GM20431 (cell line): Measurements from ENCODE around the gene KCTD1.

Source experiments
- in situ Hi-C: fragments of 300-500 bp; cut with MseI, MboI; formaldehyde crosslinking; loops from one replicate; pipeline ENCODE4 v1.15.0; 2020; ENCODE audit warnings: low sequenced_read_pairs; ENCODE audit not compliant: unreplicated experiment

Gene KCTD1

DNA sequence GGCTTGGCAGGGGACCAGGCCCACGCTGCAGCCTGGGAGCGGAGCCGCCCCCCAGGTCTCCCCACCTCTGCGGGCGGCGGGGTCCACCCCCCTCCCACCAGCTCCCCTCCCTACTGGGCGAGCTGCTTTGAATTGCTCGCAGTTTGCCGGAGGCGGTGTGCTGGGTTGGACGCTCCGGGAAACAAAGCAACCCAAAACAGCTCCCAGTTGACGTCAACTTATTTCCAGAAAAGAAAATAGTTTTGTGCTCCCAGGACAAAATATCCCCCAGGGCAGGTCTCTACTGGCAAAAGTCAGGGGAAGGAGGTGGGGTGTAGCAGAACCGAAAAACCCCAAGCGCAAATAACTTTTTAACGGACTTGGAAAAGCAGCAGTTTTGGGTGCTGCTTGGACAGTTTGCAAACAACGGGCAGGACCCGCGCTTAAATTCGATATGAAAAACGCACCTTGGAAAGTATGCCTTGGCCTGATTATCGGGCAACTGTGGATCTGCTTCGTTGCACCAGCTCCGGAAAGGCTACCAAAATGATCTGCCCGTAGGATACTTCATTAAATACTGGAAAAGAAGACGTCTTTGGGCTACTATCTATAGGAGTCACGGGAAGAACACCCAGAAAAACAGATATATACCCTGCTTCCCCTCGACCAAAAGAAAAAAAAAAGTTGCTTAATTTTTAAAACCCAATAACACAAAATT, 2.8 kb upstream of the KCTD1 start:
- in situ Hi-C loops, result no loop called here

DNA sequence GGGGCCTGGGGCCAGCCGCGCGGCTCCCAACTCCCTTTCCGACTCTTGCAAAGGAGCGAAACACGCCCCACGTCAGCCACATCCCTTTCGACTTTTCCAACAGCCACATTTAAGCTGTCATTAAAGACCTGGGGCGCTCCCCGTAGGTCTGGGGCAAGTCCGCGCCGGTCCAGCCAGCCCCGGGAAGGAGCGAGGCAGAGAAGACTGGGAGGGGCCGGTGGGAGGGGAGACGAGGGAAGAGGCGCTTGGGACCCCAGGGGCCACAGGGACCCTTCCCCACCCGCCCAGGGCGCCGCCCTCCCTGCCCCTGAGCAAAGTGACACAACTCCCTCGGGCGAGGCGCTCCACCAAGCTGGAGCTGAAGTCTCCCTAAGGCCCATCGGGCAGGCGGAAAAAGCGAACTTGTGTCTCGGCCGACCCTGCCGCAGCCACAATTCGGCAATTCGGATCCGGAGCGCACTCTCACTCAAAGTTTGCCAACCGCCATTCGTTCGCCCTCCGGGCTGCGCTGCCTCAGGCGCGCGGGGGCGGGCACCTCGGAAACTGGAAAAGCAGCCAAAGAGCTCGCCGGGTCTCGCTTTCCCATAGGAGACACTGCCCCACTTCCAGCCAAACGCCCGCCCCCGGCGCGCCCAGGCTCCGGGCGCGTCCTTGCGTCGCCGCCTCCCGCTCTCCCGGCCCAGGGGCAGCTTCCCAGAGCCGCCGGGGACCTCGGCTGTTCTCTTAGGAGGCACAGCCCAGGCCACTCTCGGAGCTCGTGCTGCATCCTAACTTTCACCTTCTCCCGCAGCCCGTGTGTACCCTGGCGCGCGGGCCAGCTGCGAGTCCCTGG, 1.1 kb upstream of the KCTD1 start:
- in situ Hi-C loops, result no loop called here

GRCh38 chr18:26547646-26548414, 523 bp downstream of the KCTD1 start:
- in situ Hi-C loops, result no loop called here

DNA sequence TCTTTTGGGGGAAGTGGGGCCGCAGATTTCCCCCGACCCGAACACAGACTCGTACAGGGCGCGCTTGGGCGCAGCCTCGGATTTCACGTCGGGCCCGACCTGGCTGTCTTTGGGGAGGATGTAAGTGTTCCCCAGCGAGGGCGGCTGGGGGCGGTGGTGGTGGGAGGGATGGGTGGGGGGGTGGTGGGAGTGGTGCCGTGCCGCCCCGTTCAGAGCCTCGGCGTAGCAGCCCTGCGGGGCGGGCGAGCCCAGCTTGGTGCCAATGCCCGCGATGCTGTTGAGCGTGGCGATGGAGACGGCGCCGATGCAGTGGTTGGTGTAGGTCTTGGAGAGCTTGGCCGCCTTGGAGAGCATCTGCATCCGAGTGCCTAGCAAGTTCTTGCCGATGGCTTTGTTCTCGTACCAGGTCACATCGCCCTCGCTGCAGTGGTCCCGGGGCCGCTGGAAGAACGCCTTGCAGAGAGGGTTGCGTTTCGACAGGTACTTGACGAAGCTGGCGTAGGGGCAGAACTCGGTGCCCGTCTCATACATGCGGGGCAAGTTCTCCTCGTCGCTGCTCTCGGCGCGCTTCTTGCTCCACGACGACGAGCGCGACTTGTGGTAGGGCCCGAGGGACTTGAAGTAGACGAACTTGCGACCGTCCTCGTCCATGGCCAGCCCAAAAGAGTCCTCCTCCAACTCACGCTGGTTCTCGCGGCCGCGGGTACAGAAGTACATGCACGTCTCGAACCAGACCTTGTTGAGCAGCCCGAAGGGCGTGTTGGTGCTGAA, 1.3 kb downstream of the KCTD1 start:
- in situ Hi-C loops, result no loop called here

DNA sequence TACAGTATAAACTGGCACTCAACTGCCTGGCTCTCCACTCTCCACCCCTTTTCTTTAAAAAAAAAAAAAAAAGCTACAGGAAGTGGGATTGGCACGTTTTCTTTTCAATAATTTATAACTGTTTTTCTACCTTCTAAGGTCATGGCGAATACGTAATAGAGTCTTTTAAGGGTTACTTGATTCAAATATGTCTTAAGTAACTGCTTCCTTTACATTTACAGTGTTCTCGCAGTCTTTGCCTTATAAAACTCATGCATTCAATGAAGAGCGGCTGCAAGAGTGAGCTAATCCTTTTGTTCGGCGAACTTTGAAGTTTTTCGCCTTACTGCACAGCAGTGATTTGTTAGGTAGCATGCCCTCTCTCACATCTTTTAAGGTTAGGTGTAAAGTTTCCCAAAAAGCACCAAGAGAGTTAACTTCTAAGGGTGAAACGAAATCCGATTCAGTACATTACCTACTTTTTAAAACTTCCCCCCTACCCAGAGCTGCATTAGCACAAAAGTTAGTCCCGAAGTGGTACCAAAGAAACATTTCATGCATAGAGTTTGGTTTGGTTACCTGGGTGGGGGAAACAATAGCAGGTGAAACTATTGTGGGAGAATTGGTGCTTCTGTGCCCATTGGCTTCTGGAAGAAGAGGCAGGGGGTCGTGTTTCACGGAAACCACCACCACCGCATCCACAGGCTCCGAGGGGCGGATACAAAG, 2.0 kb downstream of the KCTD1 start:
- in situ Hi-C loops, result no loop called here

GRCh38 chr18:26545335-26546123, 2.8 kb downstream of the KCTD1 start:
- in situ Hi-C loops, result no loop called here

DNA sequence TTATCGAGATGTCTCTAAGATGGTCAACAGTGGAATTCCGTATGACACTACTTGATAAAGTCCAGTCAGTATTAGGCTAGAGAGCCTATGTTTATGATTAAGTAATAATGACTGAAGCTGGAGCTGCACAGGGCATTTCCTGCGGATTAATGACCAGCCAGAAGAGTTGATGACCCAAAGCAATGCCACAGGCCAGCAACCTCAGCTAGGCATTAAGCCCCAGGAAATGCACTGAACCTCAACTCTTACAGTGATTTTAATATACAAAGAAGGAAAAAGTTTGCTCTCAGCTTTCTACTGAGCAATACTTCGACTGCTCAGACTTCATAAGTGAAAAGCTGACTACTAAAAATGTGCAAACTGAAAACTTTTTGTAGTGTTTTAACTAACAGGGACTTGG, 3.9 kb downstream of the KCTD1 start:
- in situ Hi-C loops, result no loop called here

GRCh38 chr18:26543373-26543772, 5.0 kb downstream of the KCTD1 start:
- in situ Hi-C loops, result no loop called here

DNA sequence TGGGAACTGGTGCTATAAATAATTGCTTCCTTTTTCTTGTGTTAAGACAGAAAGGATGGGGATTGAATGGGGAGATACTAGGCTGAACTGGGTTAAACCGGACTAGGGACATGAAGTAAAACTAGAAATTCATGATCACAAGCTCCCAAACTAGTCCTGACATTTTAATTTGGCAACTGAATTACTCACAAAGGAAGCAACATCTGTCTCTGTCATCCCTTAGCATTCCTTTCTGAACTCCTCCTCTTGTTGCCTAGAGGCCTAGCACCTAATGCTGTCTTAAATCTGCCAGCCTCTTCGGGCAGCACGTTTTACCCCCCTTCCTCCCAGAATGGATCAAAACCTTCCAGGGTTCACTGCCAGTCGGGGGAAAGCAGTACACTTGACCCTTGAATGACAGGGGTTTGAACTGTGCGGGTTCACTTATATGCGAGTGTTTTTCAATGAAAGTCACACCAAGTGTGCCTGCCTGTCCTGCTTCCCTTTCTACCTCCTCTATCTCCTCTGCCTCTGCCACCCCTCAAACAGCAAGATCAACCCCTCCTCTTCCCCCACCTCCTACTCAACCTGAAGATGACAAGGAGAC, 8.2 kb downstream of the KCTD1 start:
- in situ Hi-C loops, result no loop called here

DNA sequence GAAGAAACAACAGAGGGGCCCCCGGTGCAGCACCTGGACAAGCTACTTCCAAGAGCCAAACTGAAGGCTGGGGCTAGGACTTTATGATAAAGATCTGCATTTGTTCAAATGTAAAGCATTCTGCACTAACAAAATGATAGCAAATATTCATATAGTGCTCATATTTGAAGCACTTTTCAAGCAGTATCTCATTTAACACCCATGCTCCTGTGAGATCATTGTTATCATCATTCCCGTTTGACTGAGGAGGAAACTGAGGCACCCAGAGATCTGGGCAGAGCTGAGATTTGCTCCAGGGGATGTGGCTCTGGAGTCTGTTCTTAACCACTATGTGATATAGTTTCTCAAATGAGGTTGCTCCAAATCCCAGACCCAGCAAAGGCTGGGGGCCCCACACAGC, 9.8 kb downstream of the KCTD1 start:
- in situ Hi-C loops, result no loop called here

- in situ Hi-C loops, result no loop called here
These were observed 11.7 kb downstream of the KCTD1 start for GRCh38 chr18:26536664-26537063.

DNA sequence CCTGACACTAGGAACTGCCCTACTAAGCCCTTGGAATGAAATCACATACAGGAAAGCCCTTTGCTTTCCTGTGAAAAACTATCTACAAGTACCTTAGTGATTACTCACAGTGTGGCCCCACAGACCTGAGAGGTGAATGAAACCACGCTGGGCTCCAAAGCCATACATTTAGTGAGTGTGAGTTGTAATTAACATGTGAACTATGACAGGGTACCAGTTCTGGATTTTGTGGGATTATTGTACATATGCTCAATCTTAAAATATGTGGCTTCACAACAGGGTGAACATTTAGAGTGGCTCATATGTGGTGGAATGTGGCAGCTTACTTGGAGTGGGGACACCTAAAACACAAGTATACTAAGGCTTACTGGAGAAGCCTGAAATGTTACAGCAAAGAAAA, 12.3 kb downstream of the KCTD1 start:
- in situ Hi-C loops, result no loop called here

GRCh38 chr18:26535630-26536029, 12.7 kb downstream of the KCTD1 start:
- in situ Hi-C loops, result no loop called here

- in situ Hi-C loops, result no loop called here
These were observed 15.7 kb downstream of the KCTD1 start for GRCh38 chr18:26532367-26533340.

DNA sequence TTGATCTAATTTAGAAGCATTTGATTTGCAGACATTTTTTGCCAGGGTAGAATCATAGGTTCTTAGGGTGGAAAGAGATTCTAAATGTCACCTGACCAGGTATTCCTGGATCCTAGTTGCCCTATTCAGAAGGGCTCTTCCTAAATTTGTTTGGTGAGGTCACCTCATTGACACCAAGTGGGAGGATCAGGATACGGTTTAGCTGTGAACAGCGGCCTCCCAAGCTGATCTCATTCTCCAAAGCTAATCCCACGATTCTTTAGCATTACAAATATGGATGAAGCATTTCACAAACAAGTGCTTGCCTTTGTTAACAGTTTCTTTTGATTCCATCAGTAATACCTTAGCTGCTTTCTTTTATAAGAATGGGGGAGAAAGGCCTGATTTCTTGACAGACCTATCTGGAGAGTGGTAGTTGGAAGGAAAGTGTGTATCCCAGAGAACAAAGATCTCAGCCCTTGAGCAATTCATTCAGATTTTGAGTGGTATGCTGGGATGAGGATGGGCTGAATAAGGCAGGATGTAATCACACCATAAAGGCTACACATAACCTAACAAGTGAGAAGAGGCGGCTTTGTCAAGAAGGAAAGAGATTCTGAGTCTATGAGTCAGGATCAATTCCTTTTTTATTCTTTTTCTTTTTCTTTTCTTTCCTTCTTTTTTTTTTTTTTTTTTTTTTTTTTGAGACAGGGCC, 16.6 kb downstream of the KCTD1 start:
- in situ Hi-C loops, result no loop called here

GRCh38 chr18:26526966-26527234, 21.5 kb downstream of the KCTD1 start:
- in situ Hi-C loops, result no loop called here
